Activated naive CD8-positive, alpha-beta T cell treated with anti-CD3 and anti-CD28 coated beads, Interleukin-2, amount 10 ng/mL, durations not matched to agents 7 days and 5 days (primary cell): ENCODE data around the gene NKAP. TPM values are rescaled to one million over a fixed set of nuclear protein-coding genes. Genes with fewer than 3 reads are reported as not detected.

Source experiments
- ATAC-seq: fragments of 150-1000 bp; cut with Tn5 transposase; one replicate; pipeline ENCODE4 v1.10.0; 2021; ENCODE audit warnings: low read depth, moderate library complexity
- POLR2A ChIA-PET: fragments of 350-600 bp; sonication (Branson Sonifier 250); formaldehyde crosslinking; loops from one replicate; lab custom pipeline; 2021; ENCODE audit warnings: antibody characterized with exemption; lab: Charles Lee
- DNase-seq: peaks from one replicate; pipeline ENCODE4 v3.0.0; 2021
- H3K27ac Mint-ChIP-seq: one replicate; pipeline ENCODE4 v1.8.0; 2022; ENCODE audit warnings: mild to moderate bottlenecking, mixed read lengths
- H3K27me3 Mint-ChIP-seq: one replicate; pipeline ENCODE4 v1.8.0; 2022; ENCODE audit warnings: mild to moderate bottlenecking, moderate library complexity, mixed read lengths
- H3K36me3 Mint-ChIP-seq: one replicate; pipeline ENCODE4 v1.8.0; 2021; ENCODE audit warnings: mild to moderate bottlenecking, mixed read lengths
- H3K4me1 Mint-ChIP-seq: one replicate; pipeline ENCODE4 v1.8.0; 2021; ENCODE audit warnings: mixed read lengths
- H3K4me3 Mint-ChIP-seq: one replicate; pipeline ENCODE4 v1.8.0; 2022; ENCODE audit warnings: mild to moderate bottlenecking, moderate library complexity, mixed read lengths
- H3K9me3 Mint-ChIP-seq: one replicate; pipeline ENCODE4 v1.8.0; 2021; ENCODE audit warnings: mixed read lengths
- total RNA-seq, 2 experiments: library from RNA; stranded (reverse); gene quantifications; one replicate each; pipeline ENCODE4 v1.2.3, GENCODE V29; 2021

NKAP gene
- total RNA-seq, 2 experiments from 2014 or later: 10.3 to 11.4 TPM

GRCh38 chrX:119871245-119871598 is 72.3 kb downstream of the NKAP start:
- Mint-ChIP-seq H3K27ac (peak overlapping the region; percentile 100), H3K27me3 (no peaks in the 10 kb centered on the region), H3K4me3 (peak overlapping the region; percentile 98), H3K4me1 (peaks cover 8% of the 10 kb centered on the region), H3K36me3 (peaks cover 2% of the 10 kb centered on the region), H3K9me3 (no peaks in the 10 kb centered on the region)
- ATAC-seq: peak; percentile 46
- DNase-seq: no peak
- POLR2A ChIA-PET: interaction anchor here (0.5 to 2.4 kb wide), 11 partner anchors 9 to 389 kb away, joined by 3 to 25 read pairs (median 4); partner anchors contain the start of genes RPL39 and UPF3B

Other genes starting within 250 kb of the NKAP start
- gene SOWAHD, start 185.2 kb downstream of the NKAP start, total RNA-seq: 1 to 10 TPM; 1.7 to 2.1 TPM
- gene RPL39, start 152.1 kb downstream of the NKAP start, total RNA-seq: 1,000 to 10,000 TPM; 2,169 to 2,323 TPM
- 10 to 100 TPM; 11.1 to 11.3 TPM for gene UPF3B, start 90.8 kb downstream of the NKAP start, total RNA-seq
- gene RNF113A, start 72.0 kb downstream of the NKAP start, total RNA-seq: 10 to 100 TPM; 36.7 to 37.5 TPM
- 10 to 100 TPM; 93.1 to 98.1 TPM for gene NDUFA1, start 71.9 kb downstream of the NKAP start, total RNA-seq
- not detected for gene AKAP14, start 47.9 kb downstream of the NKAP start, total RNA-seq
- gene RHOXF2B, start 133.9 kb upstream of the NKAP start, total RNA-seq: not detected
- under 1 TPM in 1 of 2 experiments, not detected in 1; 0.42 TPM for gene RHOXF1, start 172.2 kb upstream of the NKAP start, total RNA-seq
- gene RHOXF2, start 214.9 kb upstream of the NKAP start, total RNA-seq: not detected